Activated CD4-positive, alpha-beta T cell treated with anti-CD3 and anti-CD28 coated beads, Interleukin-2, amount 10 ng/mL, durations not matched to agents 7 days and 5 days (primary cell): Measurements from ENCODE around the gene CHCHD10. TPM values are rescaled to one million over a fixed set of nuclear protein-coding genes. Genes with fewer than 3 reads are reported as not detected.

ENCODE experiments used
- CTCF ChIA-PET: fragments of 350-600 bp; sonication (Branson Sonifier 250); formaldehyde crosslinking; loops from one replicate; lab custom pipeline; 2021; ENCODE audit warnings: antibody characterized with exemption; lab: Charles Lee
- POLR2A ChIA-PET: fragments of 350-600 bp; sonication (Branson Sonifier 250); formaldehyde crosslinking; loops from one replicate; lab custom pipeline; 2021; ENCODE audit warnings: antibody characterized with exemption; lab: Charles Lee
- DNase-seq: peaks from one replicate; pipeline ENCODE4 v3.0.0-alpha.2; 2020
- H3K27ac Mint-ChIP-seq: one replicate; pipeline ENCODE4 v1.8.0; 2021; ENCODE audit warnings: mild to moderate bottlenecking, moderate library complexity, mixed read lengths
- H3K27me3 Mint-ChIP-seq: one replicate; pipeline ENCODE4 v1.8.0; 2021; ENCODE audit warnings: mixed read lengths
- H3K36me3 Mint-ChIP-seq: one replicate; pipeline ENCODE4 v1.8.0; 2021; ENCODE audit warnings: low read depth, mixed read lengths
- H3K4me1 Mint-ChIP-seq: one replicate; pipeline ENCODE4 v1.8.0; 2021; ENCODE audit warnings: mixed read lengths
- H3K4me3 Mint-ChIP-seq: one replicate; pipeline ENCODE4 v1.8.0; 2021; ENCODE audit warnings: mild to moderate bottlenecking, moderate library complexity, mixed read lengths
- H3K9me3 Mint-ChIP-seq: one replicate; pipeline ENCODE4 v1.8.0; 2021; ENCODE audit warnings: mixed read lengths
- total RNA-seq, 2 experiments: library from RNA; stranded (reverse); gene quantifications; one replicate each; pipeline ENCODE4 v1.2.3, GENCODE V29; 2021

Gene CHCHD10
- total RNA-seq, 2 experiments from 2014 or later: 44.6 to 55.4 TPM

- CTCF ChIA-PET: interaction anchor here (0.6 to 0.7 kb wide), 2 partner anchors 25 to 46 kb away, joined by 3 read pairs; no protein-coding TSS in a partner anchor
- no peak overlapping the region for H3K4me3 Mint-ChIP-seq
- H3K36me3 Mint-ChIP-seq: no peaks in the 10 kb centered on the region
- no peaks in the 10 kb centered on the region for H3K4me1 Mint-ChIP-seq
- H3K27ac Mint-ChIP-seq: no peak overlapping the region
- no peaks in the 10 kb centered on the region for H3K9me3 Mint-ChIP-seq
- no peak for DNase-seq
- peaks cover 7% of the 10 kb centered on the region for H3K27me3 Mint-ChIP-seq
- POLR2A ChIA-PET: no interaction called here
Observed at GRCh38 chr22:23722724-23723123, 45.0 kb downstream of the CHCHD10 start.

GRCh38 chr22:23722160-23722559, 45.6 kb downstream of the CHCHD10 start:
- no peak for DNase-seq
- H3K27me3 Mint-ChIP-seq: peaks cover 7% of the 10 kb centered on the region
- CTCF ChIA-PET: interaction anchor here (0.7 kb wide), 1 partner anchor 45 kb away, joined by 3 read pairs; no protein-coding TSS in a partner anchor
- H3K4me1 Mint-ChIP-seq: peaks cover 5% of the 10 kb centered on the region
- POLR2A ChIA-PET: no interaction called here
- no peak overlapping the region for H3K4me3 Mint-ChIP-seq
- H3K9me3 Mint-ChIP-seq: no peaks in the 10 kb centered on the region
- H3K27ac Mint-ChIP-seq: no peak overlapping the region
- no peaks in the 10 kb centered on the region for H3K36me3 Mint-ChIP-seq

- DNase-seq: no peak
- Mint-ChIP-seq H3K27me3 (peaks cover 5% of the 10 kb centered on the region), H3K36me3 (no peaks in the 10 kb centered on the region), H3K4me1 (peaks cover 7% of the 10 kb centered on the region), H3K4me3 (no peak overlapping the region), H3K27ac (no peak overlapping the region), H3K9me3 (no peaks in the 10 kb centered on the region)
- ChIA-PET POLR2A (no interaction called here), CTCF (no interaction called here)
Observed at GRCh38 chr22:23720855-23721254, 46.9 kb downstream of the CHCHD10 start.

- no peaks in the 10 kb centered on the region for H3K9me3 Mint-ChIP-seq
- no peak overlapping the region for H3K27ac Mint-ChIP-seq
- H3K27me3 Mint-ChIP-seq: peaks cover 3% of the 10 kb centered on the region
- DNase-seq: no peak
- ChIA-PET POLR2A (no interaction called here), CTCF (interaction anchor here (0.7 to 0.9 kb wide), 2 partner anchors 10 to 47 kb away, joined by 3 to 4 read pairs; no protein-coding TSS in a partner anchor)
- peaks cover 21% of the 10 kb centered on the region for H3K4me1 Mint-ChIP-seq
- peaks cover 10% of the 10 kb centered on the region for H3K36me3 Mint-ChIP-seq
- H3K4me3 Mint-ChIP-seq: no peak overlapping the region
Observed at GRCh38 chr22:23718371-23719165, 49.2 kb downstream of the CHCHD10 start.

- CTCF ChIA-PET: interaction anchor here (0.6 to 0.8 kb wide), 3 partner anchors 7 to 115 kb away, joined by 3 read pairs; no protein-coding TSS in a partner anchor
- POLR2A ChIA-PET: interaction anchor here (0.8 kb wide), 1 partner anchor 21 kb away, joined by 3 read pairs; no protein-coding TSS in a partner anchor
Observed at GRCh38 chr22:23716811-23717801, 50.7 kb downstream of the CHCHD10 start.

More at GRCh38 chr22:23716811-23717801, 50.7 kb downstream of the CHCHD10 start:
- peak; percentile 85 for DNase-seq
- no peaks in the 10 kb centered on the region for H3K9me3 Mint-ChIP-seq
- peaks cover 3% of the 10 kb centered on the region for H3K27me3 Mint-ChIP-seq
- peaks cover 16% of the 10 kb centered on the region for H3K36me3 Mint-ChIP-seq
- peaks cover 21% of the 10 kb centered on the region for H3K4me1 Mint-ChIP-seq
- H3K4me3 Mint-ChIP-seq: peak overlapping the region; percentile 77
- peak overlapping the region; percentile 85 for H3K27ac Mint-ChIP-seq

Other genes starting within 250 kb of the CHCHD10 start
- not detected for gene IGLL1, start 187.7 kb downstream of the CHCHD10 start, total RNA-seq
- 1 to 10 TPM; 1.2 to 1.8 TPM for gene DRICH1, start 135.7 kb downstream of the CHCHD10 start, total RNA-seq
- 10 to 100 TPM; 29.1 to 30.1 TPM for gene RGL4, start 77.0 kb downstream of the CHCHD10 start, total RNA-seq
- 1 to 10 TPM; 1.9 to 2.0 TPM for gene ZNF70, start 16.9 kb downstream of the CHCHD10 start, total RNA-seq
- not detected for gene VPREB3, start 13.5 kb downstream of the CHCHD10 start, total RNA-seq
- 1 to 10 TPM in 1 of 2 experiments, under 1 TPM in 1; 0.99 to 1.3 TPM for gene C22orf15, start 5.0 kb downstream of the CHCHD10 start, total RNA-seq
- under 1 TPM; 0.27 to 0.50 TPM for gene MMP11, start 4.9 kb upstream of the CHCHD10 start, total RNA-seq
- gene SMARCB1, start 19.0 kb upstream of the CHCHD10 start, total RNA-seq: 10 to 100 TPM; 91.4 to 92.6 TPM
- 1 to 10 TPM; 9.0 to 9.9 TPM for gene DERL3, start 71.0 kb upstream of the CHCHD10 start, total RNA-seq
- gene SLC2A11, start 89.9 kb upstream of the CHCHD10 start, total RNA-seq: 1 to 10 TPM; 7.8 to 8.8 TPM
- gene MIF, start 126.4 kb upstream of the CHCHD10 start, total RNA-seq: 100 to 1,000 TPM; 716 to 730 TPM
- gene GSTT2B, start 193.2 kb upstream of the CHCHD10 start, total RNA-seq: not detected
- 1 to 10 TPM; 3.3 to 3.4 TPM for gene DDTL, start 198.9 kb upstream of the CHCHD10 start, total RNA-seq
- 100 to 1,000 TPM; 117 to 129 TPM for gene DDT, start 206.5 kb upstream of the CHCHD10 start, total RNA-seq
- gene GSTT2, start 212.2 kb upstream of the CHCHD10 start, total RNA-seq: not detected
- not detected for gene GSTT4, start 237.5 kb upstream of the CHCHD10 start, total RNA-seq
- 100 to 1,000 TPM; 112 to 124 TPM for gene CABIN1, start 243.3 kb upstream of the CHCHD10 start, total RNA-seq